ENCODE data around the gene SLC38A9.

SLC38A9 gene

GRCh38 chr5:55650386-55650785 is 61.7 kb downstream of the SLC38A9 start:
- no peak for DNase-seq (ENCODE audit: low spot score)

- no peak for DNase-seq (ENCODE audit: low spot score)
Observed at GRCh38 chr5:55649963-55650362, 62.2 kb downstream of the SLC38A9 start.

GRCh38 chr5:55645304-55645703 is 66.8 kb downstream of the SLC38A9 start:
- no peak for DNase-seq (ENCODE audit: low spot score)

GRCh38 chr5:55638455-55638854 is 73.7 kb downstream of the SLC38A9 start:
- no peak for DNase-seq (ENCODE audit: low spot score)

- DNase-seq (ENCODE audit: low spot score): no peak
Observed at GRCh38 chr5:55638051-55638450, 74.1 kb downstream of the SLC38A9 start.

GRCh38 chr5:55636683-55637082 is 75.4 kb downstream of the SLC38A9 start:
- DNase-seq (ENCODE audit: low spot score): no peak

- no peak for DNase-seq (ENCODE audit: low spot score)
Observed at GRCh38 chr5:55636177-55636576, 75.9 kb downstream of the SLC38A9 start.

- DNase-seq (ENCODE audit: low spot score): no peak
Observed at GRCh38 chr5:55634866-55635265, 77.3 kb downstream of the SLC38A9 start.

GRCh38 chr5:55634209-55634805 is 77.8 kb downstream of the SLC38A9 start:
- no peak for DNase-seq (ENCODE audit: low spot score)

- DNase-seq (ENCODE audit: low spot score): no peak
Observed at GRCh38 chr5:55633574-55634208, 78.4 kb downstream of the SLC38A9 start.

- DNase-seq (ENCODE audit: low spot score): no peak
Observed at GRCh38 chr5:55629815-55630214, 82.3 kb downstream of the SLC38A9 start.

GRCh38 chr5:55626790-55627189 is 85.3 kb downstream of the SLC38A9 start:
- DNase-seq (ENCODE audit: low spot score): no peak

- DNase-seq (ENCODE audit: low spot score): no peak
Observed at GRCh38 chr5:55625913-55626312, 86.2 kb downstream of the SLC38A9 start.

- no peak for DNase-seq (ENCODE audit: low spot score)
Observed at GRCh38 chr5:55625589-55625909, 86.6 kb downstream of the SLC38A9 start.

- no peak for DNase-seq (ENCODE audit: low spot score)
Observed at GRCh38 chr5:55624841-55625588, 87.1 kb downstream of the SLC38A9 start.

GRCh38 chr5:55623789-55624188 is 88.3 kb downstream of the SLC38A9 start:
- DNase-seq (ENCODE audit: low spot score): no peak

- DNase-seq (ENCODE audit: low spot score): no peak
Observed at GRCh38 chr5:55622460-55622859, 89.7 kb downstream of the SLC38A9 start.

GRCh38 chr5:55621229-55621628 is 90.9 kb downstream of the SLC38A9 start:
- no peak for DNase-seq (ENCODE audit: low spot score)

GRCh38 chr5:55620766-55621160 is 91.4 kb downstream of the SLC38A9 start:
- DNase-seq (ENCODE audit: low spot score): no peak

- DNase-seq (ENCODE audit: low spot score): no peak
Observed at GRCh38 chr5:55620009-55620765, 91.9 kb downstream of the SLC38A9 start.

- no peak for DNase-seq (ENCODE audit: low spot score)
Observed at GRCh38 chr5:55618318-55618717, 93.8 kb downstream of the SLC38A9 start.

- DNase-seq (ENCODE audit: low spot score): no peak
Observed at GRCh38 chr5:55613112-55613868, 98.8 kb downstream of the SLC38A9 start.

All from hepatic stellate cell (primary cell).